ENCODE measurements around the gene ZNF610. TPM values are rescaled to one million over a fixed set of nuclear protein-coding genes. Genes with fewer than 3 reads are reported as not detected.

Gene ZNF610
- total RNA-seq, 1 experiment from 2014 or later = 6.4 TPM

DNA sequence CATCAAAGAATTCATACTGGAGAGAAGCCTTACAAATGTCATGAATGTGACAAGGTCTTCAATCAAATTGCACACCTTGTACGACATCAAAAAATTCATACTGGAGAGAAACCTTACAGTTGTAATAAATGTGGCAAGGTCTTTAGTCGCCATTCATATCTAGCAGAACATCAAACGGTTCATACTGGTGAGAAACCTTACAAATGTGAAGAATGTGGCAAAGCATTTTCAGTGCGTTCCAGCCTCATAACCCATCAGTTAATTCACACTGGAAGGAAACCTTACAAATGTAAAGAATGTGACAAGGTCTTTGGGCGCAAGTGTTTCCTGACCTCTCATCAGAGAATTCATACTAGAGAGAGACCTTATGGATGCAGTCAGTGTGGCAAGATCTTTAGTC is 79.7 kb downstream of the ZNF610 start:
- no peak overlapping the region for H3T11ph ChIP-seq (ENCODE audit: low read length)
- H3K56ac ChIP-seq (ENCODE audit: insufficient read length, low read depth, low read length) = no peak overlapping the region

More for the DNA sequence above, 79.7 kb downstream of the ZNF610 start:
- Histone ChIP-seq H3K23ac (ENCODE audit: insufficient read length, low read depth, low read length) (no peak overlapping the region), H2BK15ac (ENCODE audit: low read depth, low read length) (no peak overlapping the region), H3K18ac (ENCODE audit: insufficient read length, low read depth, low read length) (no peak overlapping the region), H2BK12ac (ENCODE audit: insufficient read length, low read depth, low read length) (no peak overlapping the region), H3K9me3 (ENCODE audit: control insufficient read depth, low read depth, low read length) (peaks cover 50% of the 10 kb centered on the region), H4K20me1 (ENCODE audit: control insufficient read depth, insufficient read depth, insufficient read length) (no peaks in the 10 kb centered on the region), H3K79me1 (ENCODE audit: insufficient read depth, low read depth, low read length, poor library complexity, severe bottlenecking) (no peaks in the 10 kb centered on the region), H2BK20ac (ENCODE audit: low read depth, low read length, poor library complexity, severe bottlenecking) (no peak overlapping the region), H2AK5ac (ENCODE audit: insufficient read length, low read length) (no peak overlapping the region), H2BK120ac (ENCODE audit: low read depth, low read length, poor library complexity, severe bottlenecking) (no peak overlapping the region), H4K5ac (ENCODE audit: insufficient read length, low read depth, low read length) (no peak overlapping the region), H4K91ac (ENCODE audit: insufficient read length, low read depth, low read length) (no peak overlapping the region), H3K23me2 (ENCODE audit: insufficient read length, low read depth, low read length, poor library complexity, severe bottlenecking) (no peaks in the 10 kb centered on the region), H3K4ac (ENCODE audit: low read depth, low read length) (no peak overlapping the region), H3K27me3 (ENCODE audit: insufficient read depth, low read length) (no peaks in the 10 kb centered on the region), H3K27ac (ENCODE audit: insufficient read length, low read depth, low read length) (no peak overlapping the region), H2BK5ac (ENCODE audit: insufficient read length, low read length) (no peak overlapping the region), H3K14ac (ENCODE audit: insufficient read depth, low read length) (no peak overlapping the region), H2AFZ (ENCODE audit: low read length) (no peak overlapping the region), H3K9ac (ENCODE audit: extremely low read depth, insufficient read length, low read length) (no peak overlapping the region), H4K8ac (replicated peaks; ENCODE audit: insufficient read length, low read depth, low read length) (no peak overlapping the region), H3K4me1 (ENCODE audit: insufficient read depth, low read length) (no peaks in the 10 kb centered on the region), H3K79me2 (ENCODE audit: insufficient read depth, low read length) (no peaks in the 10 kb centered on the region), H3K4me2 (ENCODE audit: insufficient read depth, insufficient read length, low read length) (no peak overlapping the region)
- TF ChIP-seq, protein P1, sequence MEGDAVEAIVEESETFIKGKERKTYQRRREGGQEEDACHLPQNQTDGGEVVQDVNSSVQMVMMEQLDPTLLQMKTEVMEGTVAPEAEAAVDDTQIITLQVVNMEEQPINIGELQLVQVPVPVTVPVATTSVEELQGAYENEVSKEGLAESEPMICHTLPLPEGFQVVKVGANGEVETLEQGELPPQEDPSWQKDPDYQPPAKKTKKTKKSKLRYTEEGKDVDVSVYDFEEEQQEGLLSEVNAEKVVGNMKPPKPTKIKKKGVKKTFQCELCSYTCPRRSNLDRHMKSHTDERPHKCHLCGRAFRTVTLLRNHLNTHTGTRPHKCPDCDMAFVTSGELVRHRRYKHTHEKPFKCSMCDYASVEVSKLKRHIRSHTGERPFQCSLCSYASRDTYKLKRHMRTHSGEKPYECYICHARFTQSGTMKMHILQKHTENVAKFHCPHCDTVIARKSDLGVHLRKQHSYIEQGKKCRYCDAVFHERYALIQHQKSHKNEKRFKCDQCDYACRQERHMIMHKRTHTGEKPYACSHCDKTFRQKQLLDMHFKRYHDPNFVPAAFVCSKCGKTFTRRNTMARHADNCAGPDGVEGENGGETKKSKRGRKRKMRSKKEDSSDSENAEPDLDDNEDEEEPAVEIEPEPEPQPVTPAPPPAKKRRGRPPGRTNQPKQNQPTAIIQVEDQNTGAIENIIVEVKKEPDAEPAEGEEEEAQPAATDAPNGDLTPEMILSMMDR (conservative IDR thresholded peaks at IDR 0.05) = no peak
- no CpG with 5 or more reads among the region's 5 CpGs for WGBS (ENCODE audit: extremely low coverage, insufficient read length, low lambda C conversion rate)
- peaks cover 86 to 91% of the 10 kb centered on the region in 2 experiments for H3K9me3 Mint-ChIP-seq
- peaks cover 0 to 7% (median 3%) of the 10 kb centered on the region in 3 experiments; a peak in 3 of 7 replicates for H3K36me3 Mint-ChIP-seq (ENCODE audit: insufficient read depth in 1 of 3, low read depth in 3 of 3)
- H3K27ac Mint-ChIP-seq = no peak overlapping the region
- peaks cover 2% of the 10 kb centered on the region for H3K27me3 Mint-ChIP-seq (ENCODE audit: low read depth)
- H3K4me3 Mint-ChIP-seq = no peak overlapping the region
- no peak for DNase-seq
- no peaks in the 10 kb centered on the region for H3K4me1 Mint-ChIP-seq

Other genes with a start within 250 kb of the ZNF610 start
- 21.5 and 23.3 TPM in 2 replicates for gene ZNF841, start 240.5 kb upstream of the ZNF610 start, total RNA-seq (2021)
- 31.3 and 32.0 TPM in 2 replicates for gene ZNF616, start 196.3 kb upstream of the ZNF610 start, total RNA-seq (2021)
- 17.4 and 18.3 TPM in 2 replicates for gene ZNF836, start 164.6 kb upstream of the ZNF610 start, total RNA-seq (2021)
- gene PPP2R1A, start 146.2 kb upstream of the ZNF610 start, total RNA-seq (2021) = 423 and 432 TPM in 2 replicates
- 31.4 and 33.6 TPM in 2 replicates for gene ZNF766, start 66.7 kb upstream of the ZNF610 start, total RNA-seq (2021)
- 39.2 and 42.5 TPM in 2 replicates for gene ZNF480, start 39.1 kb upstream of the ZNF610 start, total RNA-seq (2021)
- gene ZNF880, start 33.7 kb downstream of the ZNF610 start, total RNA-seq (2021) = 1.9 and 2.3 TPM in 2 replicates
- gene ZNF528, start 61.6 kb downstream of the ZNF610 start, total RNA-seq (2021) = 0.81 TPM in 2 replicates
- gene ZNF534, start 92.9 kb downstream of the ZNF610 start, total RNA-seq (2021) = not detected in 2 replicates
- gene ZNF578, start 117.3 kb downstream of the ZNF610 start, total RNA-seq (2021) = 5.1 and 5.3 TPM in 2 replicates
- gene ZNF808, start 191.4 kb downstream of the ZNF610 start, total RNA-seq (2021) = 33.7 and 35.7 TPM in 2 replicates
- gene ZNF701, start 234.0 kb downstream of the ZNF610 start, total RNA-seq (2021) = 23.7 and 24.4 TPM in 2 replicates